AG09309 (cell line): ENCODE measurements around the gene BHLHA15.

Experiments
- DNase-seq: peaks from one replicate; pipeline ENCODE4 v3.0.0-alpha.2; 2010; ENCODE audit warnings: low read depth
- H3K4me3 ChIP-seq: 2 replicates; pipeline ENCODE4 v1.5.1; 2011; ENCODE audit warnings: mild to moderate bottlenecking, low read depth, low read length, moderate library complexity; ENCODE audit not compliant: control insufficient read depth
- CTCF ChIP-seq: IDR thresholded peaks from 2 replicates; pipeline ENCODE4 v1.5.1; 2011; ENCODE audit warnings: mild to moderate bottlenecking, low read depth, low read length, inconsistent platforms; ENCODE audit not compliant: insufficient read depth, control insufficient read depth; ENCODE audit errors: missing control alignments

Gene BHLHA15

GRCh38 chr7:98167653-98168052, 43.6 kb upstream of the BHLHA15 start:
- H3K4me3 ChIP-seq = no peak overlapping the region
- DNase-seq = no peak
- no peak for TF ChIP-seq CTCF

GRCh38 chr7:98168181-98168903, 42.9 kb upstream of the BHLHA15 start:
- TF ChIP-seq CTCF = peak; percentile 89
- H3K4me3 ChIP-seq = no peak overlapping the region
- DNase-seq = no peak

GRCh38 chr7:98168904-98169621, 42.2 kb upstream of the BHLHA15 start:
- no peak overlapping the region for H3K4me3 ChIP-seq
- DNase-seq = no peak
- TF ChIP-seq CTCF = no peak

- TF ChIP-seq CTCF = no peak
- DNase-seq = no peak
- no peak overlapping the region for H3K4me3 ChIP-seq
Measured at GRCh38 chr7:98170966-98171365, 40.3 kb upstream of the BHLHA15 start.

GRCh38 chr7:98171449-98171848, 39.8 kb upstream of the BHLHA15 start:
- TF ChIP-seq CTCF = no peak
- no peak overlapping the region for H3K4me3 ChIP-seq
- no peak for DNase-seq

- H3K4me3 ChIP-seq = no peak overlapping the region
- no peak for DNase-seq
- TF ChIP-seq CTCF = no peak
Measured at GRCh38 chr7:98174334-98175259, 36.6 kb upstream of the BHLHA15 start.
